ENCODE data around the gene ST6GALNAC2.

Gene ST6GALNAC2

DNA sequence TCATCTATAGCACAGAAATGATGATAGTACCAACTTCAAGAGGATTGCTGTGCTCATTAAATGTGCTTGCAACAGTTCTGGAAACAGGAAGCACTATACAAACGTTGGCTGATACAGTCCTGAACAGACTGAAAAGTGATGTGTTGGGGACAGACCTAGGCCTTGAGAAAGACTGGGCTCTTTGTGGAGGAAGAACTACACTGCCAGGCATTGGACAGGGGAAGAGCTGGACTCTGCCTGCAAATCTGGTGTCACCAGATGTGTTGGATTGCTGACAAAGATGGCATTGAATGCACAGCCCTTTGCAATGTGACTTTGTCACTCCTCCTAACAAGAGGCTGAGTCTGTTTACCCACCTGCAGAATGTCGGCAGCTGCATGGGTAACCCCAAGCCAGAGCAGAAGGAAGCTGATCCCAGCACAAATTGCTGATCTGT is 12.4 kb upstream of the ST6GALNAC2 start:
- TF ChIP-seq, protein P1, sequence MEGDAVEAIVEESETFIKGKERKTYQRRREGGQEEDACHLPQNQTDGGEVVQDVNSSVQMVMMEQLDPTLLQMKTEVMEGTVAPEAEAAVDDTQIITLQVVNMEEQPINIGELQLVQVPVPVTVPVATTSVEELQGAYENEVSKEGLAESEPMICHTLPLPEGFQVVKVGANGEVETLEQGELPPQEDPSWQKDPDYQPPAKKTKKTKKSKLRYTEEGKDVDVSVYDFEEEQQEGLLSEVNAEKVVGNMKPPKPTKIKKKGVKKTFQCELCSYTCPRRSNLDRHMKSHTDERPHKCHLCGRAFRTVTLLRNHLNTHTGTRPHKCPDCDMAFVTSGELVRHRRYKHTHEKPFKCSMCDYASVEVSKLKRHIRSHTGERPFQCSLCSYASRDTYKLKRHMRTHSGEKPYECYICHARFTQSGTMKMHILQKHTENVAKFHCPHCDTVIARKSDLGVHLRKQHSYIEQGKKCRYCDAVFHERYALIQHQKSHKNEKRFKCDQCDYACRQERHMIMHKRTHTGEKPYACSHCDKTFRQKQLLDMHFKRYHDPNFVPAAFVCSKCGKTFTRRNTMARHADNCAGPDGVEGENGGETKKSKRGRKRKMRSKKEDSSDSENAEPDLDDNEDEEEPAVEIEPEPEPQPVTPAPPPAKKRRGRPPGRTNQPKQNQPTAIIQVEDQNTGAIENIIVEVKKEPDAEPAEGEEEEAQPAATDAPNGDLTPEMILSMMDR (IDR thresholded peaks at IDR 0.05; ENCODE audit: control insufficient read depth, extremely low read depth, insufficient read depth) = no peak
- H3K4me3 ChIP-seq (ENCODE audit: low read depth, low read length) = no peak overlapping the region
- no peak for DNase-seq (ENCODE audit: low read depth)

DNA sequence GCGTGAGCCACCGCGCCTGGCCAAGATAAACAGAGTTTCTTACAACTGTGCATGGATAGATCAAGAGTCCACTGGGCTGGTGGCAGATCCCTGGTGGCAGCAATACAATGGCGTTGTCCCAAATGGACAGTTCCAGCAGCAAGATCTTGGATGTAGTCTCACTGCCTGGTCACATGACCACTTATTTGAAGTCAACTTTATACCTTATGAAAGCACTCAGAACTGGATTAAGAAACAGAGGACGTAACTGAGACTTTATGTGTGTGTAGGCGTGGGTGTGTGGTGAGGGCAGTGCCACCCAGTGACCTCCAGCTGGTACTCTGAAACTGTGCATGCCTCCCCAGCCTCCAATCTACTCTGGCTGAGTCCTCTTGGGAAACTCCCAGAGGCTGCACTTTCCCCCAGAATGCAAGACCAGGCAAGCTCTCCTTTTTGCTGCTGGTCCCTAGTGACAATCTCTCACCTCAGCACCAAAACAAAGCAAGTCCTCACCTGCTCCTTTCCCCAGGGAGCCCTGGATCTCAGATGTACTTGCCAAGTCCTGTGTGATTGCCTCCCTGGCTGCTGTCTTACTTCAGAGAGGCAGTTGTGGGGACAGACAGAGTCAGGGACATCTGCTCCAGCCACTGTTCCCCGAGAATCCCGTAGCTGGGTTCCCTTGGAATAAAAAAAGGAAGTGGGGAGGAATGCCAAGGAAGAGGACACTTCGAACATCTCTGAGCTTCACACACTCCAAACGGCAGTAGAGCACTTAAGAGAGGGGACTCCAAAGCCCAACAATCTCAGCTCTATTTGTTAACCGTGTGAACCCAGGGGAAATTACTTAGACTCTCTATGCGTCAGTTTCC is 11.7 kb upstream of the ST6GALNAC2 start:
- no peak for DNase-seq (ENCODE audit: low read depth)
- no peak overlapping the region for H3K4me3 ChIP-seq (ENCODE audit: low read depth, low read length)
- TF ChIP-seq, protein P1 (IDR thresholded peaks at IDR 0.05; ENCODE audit: control insufficient read depth, extremely low read depth, insufficient read depth) = no peak

DNA sequence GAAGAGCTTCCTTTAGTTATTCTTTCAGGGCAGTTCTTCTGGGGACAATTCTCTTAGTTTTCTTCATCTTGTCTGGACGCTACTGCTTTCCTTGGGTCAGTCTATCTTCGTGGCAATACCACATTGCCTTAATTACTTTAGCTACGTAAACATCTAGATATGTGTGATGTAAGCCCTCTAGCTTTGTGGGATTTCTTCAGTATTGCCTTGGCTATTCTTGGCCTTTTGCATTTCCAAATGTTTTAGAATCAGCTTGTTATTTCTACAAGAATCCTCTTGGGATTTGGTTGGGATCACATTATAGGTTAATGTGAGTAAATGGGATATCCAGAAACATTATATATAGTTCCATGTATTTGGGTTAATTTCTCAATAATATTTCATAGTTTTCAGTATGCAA is 9.0 kb upstream of the ST6GALNAC2 start:
- TF ChIP-seq, protein P1 (IDR thresholded peaks at IDR 0.05; ENCODE audit: control insufficient read depth, extremely low read depth, insufficient read depth) = no peak
- DNase-seq (ENCODE audit: low read depth) = no peak
- H3K4me3 ChIP-seq (ENCODE audit: low read depth, low read length) = no peak overlapping the region

DNA sequence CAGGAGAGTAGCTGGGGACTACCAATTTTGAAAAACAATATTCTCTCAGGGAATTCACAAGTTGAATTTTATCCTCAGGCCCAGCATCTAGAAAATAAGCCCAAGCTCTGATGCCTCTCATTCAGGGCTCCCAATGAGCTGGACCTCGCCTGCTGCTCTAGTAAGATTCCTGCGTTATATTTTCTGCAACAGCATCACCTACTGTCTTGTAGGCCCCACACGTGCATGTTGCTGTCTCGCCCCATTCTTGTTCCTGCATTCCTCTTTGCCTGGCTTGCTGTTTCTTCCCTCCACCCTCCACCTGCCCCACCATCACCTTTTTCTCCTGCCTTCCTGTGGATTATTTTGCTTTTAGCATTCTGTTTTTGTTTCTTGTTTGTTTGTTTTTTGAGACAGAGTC is 8.3 kb upstream of the ST6GALNAC2 start:
- DNase-seq (ENCODE audit: low read depth) = no peak
- TF ChIP-seq, protein P1 (IDR thresholded peaks at IDR 0.05; ENCODE audit: control insufficient read depth, extremely low read depth, insufficient read depth) = no peak
- no peak overlapping the region for H3K4me3 ChIP-seq (ENCODE audit: low read depth, low read length)

DNA sequence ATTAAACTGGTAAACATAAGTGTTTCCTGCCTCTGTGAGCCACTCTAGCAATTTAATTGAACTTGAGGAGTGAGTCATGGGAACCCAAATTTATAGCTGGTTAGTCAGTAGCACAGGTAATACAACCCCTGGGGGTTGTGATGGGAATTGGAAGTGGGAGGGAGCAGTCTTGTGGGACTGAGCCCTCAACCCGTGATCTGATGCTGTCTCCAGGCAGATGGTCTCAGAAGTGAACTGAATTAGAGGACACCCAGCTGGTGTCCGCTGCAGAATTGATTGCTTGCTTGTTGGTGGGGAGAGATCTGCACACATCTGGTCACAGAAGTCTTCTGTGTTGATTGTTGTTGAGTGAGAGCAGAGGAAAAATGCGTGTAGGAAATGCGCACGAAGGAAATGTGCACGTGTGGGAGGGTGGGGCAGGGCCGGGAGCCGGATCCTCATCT is 7.7 kb upstream of the ST6GALNAC2 start:
- no peak overlapping the region for H3K4me3 ChIP-seq (ENCODE audit: low read depth, low read length)
- TF ChIP-seq, protein P1 (IDR thresholded peaks at IDR 0.05; ENCODE audit: control insufficient read depth, extremely low read depth, insufficient read depth) = no peak
- no peak for DNase-seq (ENCODE audit: low read depth)

DNA sequence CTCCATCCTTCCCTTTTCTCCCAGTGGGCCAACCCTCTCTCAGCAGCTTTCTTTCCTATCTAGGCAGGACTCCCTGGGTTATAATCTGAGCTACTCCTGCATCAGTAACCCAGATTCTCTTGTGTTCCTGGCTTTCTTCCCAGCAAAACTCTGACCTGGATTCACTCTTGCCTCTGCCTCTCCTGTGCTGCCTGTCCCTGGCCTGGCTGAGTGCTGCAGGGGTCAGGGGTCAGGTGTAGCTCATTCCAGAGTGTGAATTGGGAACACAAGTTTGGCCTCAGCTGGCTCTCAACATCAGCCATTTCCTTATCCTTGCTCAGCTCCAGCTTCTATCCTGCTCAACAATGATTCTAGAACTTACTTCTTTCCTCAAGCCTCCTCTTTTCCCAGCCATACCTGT is 2.5 kb upstream of the ST6GALNAC2 start:
- no peak for DNase-seq (ENCODE audit: low read depth)
- TF ChIP-seq, protein P1 (IDR thresholded peaks at IDR 0.05; ENCODE audit: control insufficient read depth, extremely low read depth, insufficient read depth) = no peak
- H3K4me3 ChIP-seq (ENCODE audit: low read depth, low read length) = no peak overlapping the region

Data from LNCaP clone FGC (cell line).